GM12874 (cell line): ENCODE data around the gene CFAP299.

ENCODE experiments used
- CTCF ChIP-seq: IDR thresholded peaks from 2 replicates; pipeline ENCODE4 v1.5.1; 2011; ENCODE audit warnings: low read depth, mild to moderate bottlenecking, control low read depth, low read length, moderate library complexity; ENCODE audit not compliant: insufficient read depth

The CFAP299 gene

GRCh38 chr4:80637190-80637589, 301.7 kb downstream of the CFAP299 start:
- no peak for TF ChIP-seq CTCF

- no peak for TF ChIP-seq CTCF
Measured at GRCh38 chr4:80646061-80646460, 310.5 kb downstream of the CFAP299 start.

GRCh38 chr4:80655662-80656061, 320.1 kb downstream of the CFAP299 start:
- TF ChIP-seq CTCF: no peak

- no peak for TF ChIP-seq CTCF
Measured at GRCh38 chr4:80678413-80678812, 342.9 kb downstream of the CFAP299 start.

GRCh38 chr4:80680934-80681333, 345.4 kb downstream of the CFAP299 start:
- TF ChIP-seq CTCF: no peak

GRCh38 chr4:80685214-80685613, 349.7 kb downstream of the CFAP299 start:
- no peak for TF ChIP-seq CTCF

- no peak for TF ChIP-seq CTCF
Measured at GRCh38 chr4:80694171-80694570, 358.6 kb downstream of the CFAP299 start.

- TF ChIP-seq CTCF: no peak
Measured at GRCh38 chr4:80705311-80705710, 369.8 kb downstream of the CFAP299 start.
